HUES64 (cell line): ENCODE results near the gene ENTREP1.

Experiments
- H3K27ac ChIP-seq: 2 replicates; pipeline ENCODE4 v1.7.0; 2013; ENCODE audit warnings: low read depth, low read length, inconsistent platforms
- H3K27me3 ChIP-seq: 2 replicates; pipeline ENCODE4 v1.6.1; 2013; ENCODE audit warnings: mild to moderate bottlenecking, low read length; ENCODE audit not compliant: insufficient read depth
- H3K36me3 ChIP-seq: 2 replicates; pipeline ENCODE4 v1.6.1; 2013; ENCODE audit warnings: mild to moderate bottlenecking, low read length; ENCODE audit not compliant: insufficient read depth
- H3K4me1 ChIP-seq: 2 replicates; pipeline ENCODE4 v1.6.1; 2013; ENCODE audit warnings: mild to moderate bottlenecking, low read length, moderate library complexity; ENCODE audit not compliant: insufficient read depth
- H3K4me3 ChIP-seq: 2 replicates; pipeline ENCODE4 v1.5.1; 2013; ENCODE audit warnings: mild to moderate bottlenecking, low read length, moderate library complexity
- H3K9ac ChIP-seq: 2 replicates; pipeline ENCODE4 v1.6.1; 2013; ENCODE audit warnings: mild to moderate bottlenecking, low read depth, low read length
- H3K9me3 ChIP-seq: 2 replicates; pipeline ENCODE4 v1.6.1; 2013; ENCODE audit warnings: low read depth, low read length; ENCODE audit not compliant: insufficient read depth
- WGBS: fragments of 150-250, 120-280 bp; methylation state at CpG from one replicate; pipeline ENCODE4 v1.1.7; 2013; ENCODE audit warnings: missing lambda C conversion rate; 5-methylcytosine and 5-hydroxymethylcytosine counted together

Gene ENTREP1

GRCh38 chr9:69376651-69377050 is 51.6 kb downstream of the ENTREP1 start:
- no peaks in the 10 kb centered on the region for H3K4me1 ChIP-seq
- no peak overlapping the region for H3K27ac ChIP-seq
- H3K9ac ChIP-seq = no peak overlapping the region
- 67% methylated on average over 3 of the region's 3 CpGs for WGBS
- H3K9me3 ChIP-seq = no peaks in the 10 kb centered on the region
- H3K36me3 ChIP-seq = peaks cover 27% of the 10 kb centered on the region; the same call in 1 of the 2 replicates
- no peaks in the 10 kb centered on the region for H3K27me3 ChIP-seq
- H3K4me3 ChIP-seq = no peak overlapping the region

DNA sequence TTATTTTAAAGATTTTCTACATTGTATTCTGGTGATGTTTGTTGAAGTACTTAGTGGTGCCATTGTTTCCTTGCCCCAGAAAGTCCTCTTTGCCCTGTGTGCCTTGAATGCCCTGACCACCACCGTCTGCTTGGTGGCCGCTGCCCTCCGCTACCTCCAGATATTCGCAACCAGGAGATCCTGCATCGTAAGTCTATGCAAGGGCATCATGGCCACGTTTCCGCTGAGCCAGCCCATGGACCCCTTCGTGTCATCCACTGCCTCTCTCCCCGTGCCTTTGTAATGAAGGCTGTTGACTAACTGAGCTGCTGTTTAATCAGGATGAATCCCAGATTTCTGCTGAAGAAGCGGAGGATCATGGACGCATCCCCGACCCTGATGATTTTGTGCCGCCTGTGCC is 52.3 kb downstream of the ENTREP1 start:
- WGBS = 95% methylated on average over 13 of the region's 13 CpGs
- Histone ChIP-seq H3K4me3 (no peak overlapping the region), H3K27ac (no peak overlapping the region)

DNA sequence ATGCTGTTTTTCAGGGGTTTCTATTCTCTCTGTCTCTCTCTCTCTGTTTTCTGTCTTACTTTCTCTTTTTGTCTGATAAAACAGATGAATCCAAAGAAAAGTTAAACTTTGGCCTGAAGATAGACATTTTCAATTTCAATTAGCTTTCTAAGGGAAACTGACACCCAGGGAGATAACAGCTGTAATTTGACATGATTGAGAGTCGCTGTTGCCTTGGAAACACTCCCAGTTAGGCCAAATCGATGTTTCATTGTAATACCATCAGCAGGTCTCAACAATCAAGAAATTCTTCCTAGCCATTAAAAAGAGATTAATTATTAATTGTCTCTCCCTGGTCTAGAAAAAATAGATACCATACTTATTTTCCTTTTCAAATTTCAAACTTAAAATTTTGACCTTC is 53.0 kb downstream of the ENTREP1 start:
- H3K9me3 ChIP-seq = no peaks in the 10 kb centered on the region
- peaks cover 21% of the 10 kb centered on the region; the same call in 1 of the 2 replicates for H3K36me3 ChIP-seq
- no peak overlapping the region for H3K9ac ChIP-seq
- H3K4me1 ChIP-seq = peaks cover 4% of the 10 kb centered on the region; the same call in 1 of the 2 replicates
- H3K4me3 ChIP-seq = no peak overlapping the region
- WGBS = 86% methylated on average over 2 of the region's 2 CpGs
- no peaks in the 10 kb centered on the region for H3K27me3 ChIP-seq
- H3K27ac ChIP-seq = no peak overlapping the region

More for the DNA sequence above, 52.3 kb downstream of the ENTREP1 start:
- peaks cover 4% of the 10 kb centered on the region; the same call in 1 of the 2 replicates for H3K4me1 ChIP-seq
- H3K36me3 ChIP-seq = peaks cover 23% of the 10 kb centered on the region; the same call in 1 of the 2 replicates
- H3K27me3 ChIP-seq = no peaks in the 10 kb centered on the region
- H3K9ac ChIP-seq = no peak overlapping the region
- no peaks in the 10 kb centered on the region for H3K9me3 ChIP-seq

- H3K27ac ChIP-seq = no peak overlapping the region
- no peak overlapping the region for H3K9ac ChIP-seq
Measured at GRCh38 chr9:69379270-69379982, 54.4 kb downstream of the ENTREP1 start.

DNA sequence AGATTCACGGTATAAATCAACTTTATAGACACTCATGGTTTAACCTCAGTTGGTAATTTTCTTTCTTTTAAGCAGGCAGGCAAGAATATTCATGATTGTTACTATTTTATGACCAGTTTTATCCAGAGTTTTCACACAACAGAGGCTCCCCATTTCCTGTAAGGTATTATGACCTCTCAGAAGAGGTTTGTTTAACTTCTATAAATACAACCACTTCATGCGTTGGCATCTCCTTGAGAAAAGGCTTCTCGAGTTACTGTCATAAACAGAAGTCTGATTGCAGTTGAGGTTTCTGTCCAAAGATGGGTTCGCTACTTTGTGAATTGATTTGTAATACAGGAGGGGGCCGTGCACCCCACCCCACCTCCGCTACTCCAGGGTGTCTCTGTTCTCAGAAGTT is 55.3 kb downstream of the ENTREP1 start:
- Histone ChIP-seq H3K4me1 (peaks cover 6% of the 10 kb centered on the region; the same call in 1 of the 2 replicates), H3K27me3 (no peaks in the 10 kb centered on the region), H3K27ac (no peak overlapping the region), H3K9ac (no peak overlapping the region), H3K36me3 (peaks cover 21% of the 10 kb centered on the region; the same call in 1 of the 2 replicates), H3K4me3 (no peak overlapping the region), H3K9me3 (no peaks in the 10 kb centered on the region)
- 94% methylated on average over 6 of the region's 6 CpGs for WGBS

More at GRCh38 chr9:69379270-69379982, 54.4 kb downstream of the ENTREP1 start:
- H3K9me3 ChIP-seq = no peaks in the 10 kb centered on the region
- no peaks in the 10 kb centered on the region for H3K27me3 ChIP-seq
- H3K36me3 ChIP-seq = peaks cover 21% of the 10 kb centered on the region; the same call in 1 of the 2 replicates
- 81% methylated on average over 9 of the region's 9 CpGs for WGBS
- H3K4me1 ChIP-seq = peaks cover 4% of the 10 kb centered on the region; the same call in 1 of the 2 replicates
- no peak overlapping the region for H3K4me3 ChIP-seq

DNA sequence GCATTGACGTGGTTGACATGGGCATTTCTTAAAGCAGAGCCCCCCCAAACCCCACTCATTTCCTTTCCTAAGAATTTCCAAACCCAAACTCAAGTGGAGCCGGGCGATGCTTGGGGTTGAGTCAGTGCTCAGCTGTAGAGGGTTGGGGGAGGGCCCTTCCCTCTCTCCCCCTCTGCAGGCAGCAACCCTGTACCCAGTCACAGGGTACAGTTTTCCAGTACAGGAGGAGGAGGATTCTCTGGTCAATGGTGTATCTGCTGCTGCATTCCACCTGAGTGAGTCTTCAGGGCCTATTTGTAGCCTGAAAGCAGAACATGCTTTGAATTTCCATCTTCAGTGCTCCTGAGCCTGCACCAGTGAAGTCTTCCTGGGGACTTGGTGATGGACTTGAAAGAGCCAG is 55.8 kb downstream of the ENTREP1 start:
- H3K4me1 ChIP-seq = peaks cover 11% of the 10 kb centered on the region
- WGBS = 100% methylated on average over 1 of the region's 3 CpGs
- no peak overlapping the region for H3K27ac ChIP-seq
- H3K4me3 ChIP-seq = no peak overlapping the region
- H3K9me3 ChIP-seq = no peaks in the 10 kb centered on the region
- H3K9ac ChIP-seq = no peak overlapping the region
- peaks cover 21% of the 10 kb centered on the region; the same call in 1 of the 2 replicates for H3K36me3 ChIP-seq
- no peaks in the 10 kb centered on the region for H3K27me3 ChIP-seq

GRCh38 chr9:69382135-69382534 is 57.1 kb downstream of the ENTREP1 start:
- Histone ChIP-seq H3K4me3 (no peak overlapping the region), H3K27ac (no peak overlapping the region), H3K9me3 (no peaks in the 10 kb centered on the region), H3K27me3 (no peaks in the 10 kb centered on the region), H3K4me1 (peaks cover 13% of the 10 kb centered on the region), H3K9ac (no peak overlapping the region), H3K36me3 (peaks cover 26% of the 10 kb centered on the region)
- WGBS = 95% methylated on average over 4 of the region's 4 CpGs

- WGBS = 83% methylated on average over 6 of the region's 6 CpGs
Measured at GRCh38 chr9:69385581-69386033, 60.6 kb downstream of the ENTREP1 start.

DNA sequence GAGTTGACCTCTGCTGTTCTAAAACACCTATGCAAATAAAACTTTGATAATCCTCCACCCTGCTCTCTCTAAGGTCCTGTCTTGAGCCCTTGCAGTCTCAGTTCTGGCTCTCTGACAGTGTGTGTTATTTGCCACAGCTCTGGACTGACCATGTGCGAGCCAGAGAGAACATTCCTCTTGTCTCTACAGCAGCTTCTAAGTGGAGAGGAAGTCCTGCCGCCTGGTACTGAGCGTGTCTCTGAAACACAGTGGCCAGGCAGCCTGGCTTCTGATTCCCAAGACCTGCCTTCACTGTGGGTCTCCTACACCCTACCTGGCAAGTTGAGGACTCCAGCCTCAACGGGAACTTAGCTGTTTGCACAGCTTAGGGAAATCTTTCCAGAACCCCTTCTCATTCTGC is 61.6 kb downstream of the ENTREP1 start:
- WGBS = 97% methylated on average over 4 of the region's 4 CpGs
- Histone ChIP-seq H3K4me3 (no peak overlapping the region), H3K27me3 (no peaks in the 10 kb centered on the region), H3K4me1 (peaks cover 13% of the 10 kb centered on the region), H3K27ac (no peak overlapping the region), H3K9ac (no peak overlapping the region), H3K36me3 (peaks cover 22% of the 10 kb centered on the region), H3K9me3 (no peaks in the 10 kb centered on the region)

More at GRCh38 chr9:69385581-69386033, 60.6 kb downstream of the ENTREP1 start:
- no peaks in the 10 kb centered on the region for H3K9me3 ChIP-seq
- no peaks in the 10 kb centered on the region for H3K27me3 ChIP-seq
- peaks cover 21% of the 10 kb centered on the region for H3K36me3 ChIP-seq
- H3K9ac ChIP-seq = no peak overlapping the region
- no peak overlapping the region; the same call in 1 of the 2 replicates for H3K27ac ChIP-seq
- H3K4me1 ChIP-seq = peaks cover 13% of the 10 kb centered on the region
- no peak overlapping the region for H3K4me3 ChIP-seq

DNA sequence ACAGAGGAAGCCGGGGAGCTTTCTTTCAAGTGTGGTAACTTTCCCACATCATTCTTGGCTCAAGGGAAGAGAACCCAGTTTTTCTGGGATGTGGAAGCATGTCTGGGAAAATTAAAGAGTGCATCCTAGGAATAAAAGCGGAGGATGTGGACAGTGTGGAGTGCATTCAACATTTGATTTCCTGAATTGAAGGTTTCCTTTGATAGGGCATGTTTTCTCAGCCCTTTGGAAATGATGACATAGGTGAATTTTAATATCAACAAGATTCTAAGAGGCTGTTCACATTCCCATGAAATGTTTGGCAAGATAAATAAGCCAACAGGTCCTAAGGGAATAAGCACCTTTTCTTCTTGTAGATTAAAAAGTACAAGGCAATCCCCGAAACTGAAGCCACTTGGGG is 63.6 kb downstream of the ENTREP1 start:
- Histone ChIP-seq H3K27ac (no peak overlapping the region), H3K9me3 (no peaks in the 10 kb centered on the region), H3K4me3 (no peak overlapping the region), H3K27me3 (no peaks in the 10 kb centered on the region), H3K4me1 (peaks cover 9% of the 10 kb centered on the region), H3K9ac (no peak overlapping the region), H3K36me3 (peaks cover 28% of the 10 kb centered on the region)
- WGBS = 94% methylated on average over 3 of the region's 3 CpGs

DNA sequence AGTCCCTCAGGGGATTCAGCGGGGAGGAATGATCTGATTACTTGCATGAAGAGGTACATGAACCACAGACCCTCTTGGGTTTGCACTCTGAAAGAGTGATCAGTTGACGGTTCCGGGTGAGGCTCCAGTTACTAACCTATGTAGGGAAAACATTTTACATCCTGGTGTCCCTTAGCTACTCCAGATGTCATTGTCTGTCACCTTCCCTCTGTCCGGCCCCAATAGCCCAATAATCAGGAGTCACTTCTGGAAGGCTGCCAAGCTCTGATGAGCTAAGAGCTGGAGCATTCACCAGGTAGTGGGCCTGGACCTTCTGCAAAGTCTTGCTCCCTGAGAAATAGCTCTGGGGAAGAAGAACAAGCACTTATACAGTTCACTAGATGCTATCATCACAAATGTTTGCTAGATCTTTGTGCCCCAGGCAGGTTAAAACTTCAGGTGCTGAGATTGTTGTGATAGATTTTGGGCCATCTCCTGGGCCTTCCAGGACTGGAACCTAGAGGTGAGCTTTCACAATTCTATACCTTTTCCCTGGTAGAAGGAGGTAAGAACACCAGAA is 64.5 kb downstream of the ENTREP1 start:
- H3K36me3 ChIP-seq = peaks cover 28% of the 10 kb centered on the region
- H3K9ac ChIP-seq = no peak overlapping the region
- no peaks in the 10 kb centered on the region for H3K27me3 ChIP-seq
- 95% methylated on average over 4 of the region's 4 CpGs for WGBS
- no peaks in the 10 kb centered on the region for H3K9me3 ChIP-seq
- peaks cover 9% of the 10 kb centered on the region for H3K4me1 ChIP-seq
- H3K4me3 ChIP-seq = no peak overlapping the region
- no peak overlapping the region for H3K27ac ChIP-seq
